Body of pancreas (tissue), 4 donors: Measurements from ENCODE around the gene YKT6.

Source experiments
- CTCF ChIP-seq, 7 experiments: fragments of 450-650 bp in 4 of 7; fragments of 200-600 bp in 3 of 7; sonication (generic) in 3 of 7; IDR thresholded peaks; one replicate each; pipeline ENCODE4 v1.5.1; 2016 to 2019; ENCODE audit warnings: antibody characterized with exemption in 7 of 7
- POLR2A ChIP-seq, 3 donors: fragments of 450-650 bp; IDR thresholded peaks; one replicate each; pipeline ENCODE4 v1.6.1; 2016; ENCODE audit warnings: antibody characterized with exemption in 3 of 3, mild to moderate bottlenecking in 2 of 3

GRCh38 chr7:44215531-44215930 is 14.8 kb downstream of the YKT6 start:
- no peak for TF ChIP-seq CTCF (IDR thresholded peaks at IDR 0.05)
- no peak for TF ChIP-seq POLR2A (IDR thresholded peaks at IDR 0.05)
